ENCODE data around the gene ESRRA. TPM values are rescaled to one million over a fixed set of nuclear protein-coding genes. Genes with fewer than 3 reads are reported as not detected.

Gene ESRRA
- total RNA-seq, 2 experiments from 2014 or later: 18.5 to 21.7 TPM

DNA sequence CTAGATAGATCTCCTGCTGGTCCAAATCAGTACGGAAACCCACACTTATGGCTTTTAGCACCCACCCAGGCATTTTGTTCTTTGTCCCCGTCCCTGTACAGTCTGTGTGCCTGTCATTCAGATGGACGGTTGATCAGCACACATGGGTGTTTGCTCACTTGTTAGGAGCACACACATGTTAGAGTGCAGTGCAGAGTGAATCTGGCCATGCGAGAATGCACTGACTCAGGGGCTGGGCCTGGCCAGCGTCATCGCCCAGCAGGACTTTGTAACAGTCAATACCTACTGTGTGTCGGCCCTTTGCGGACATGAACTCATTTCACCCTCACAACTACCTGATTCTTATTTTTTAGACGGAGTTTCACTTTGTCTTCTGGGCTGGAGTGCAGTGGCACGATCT is 57.0 kb downstream of the ESRRA start:
- CTCF ChIA-PET: no interaction called here
- Mint-ChIP-seq H3K4me3 (no peak overlapping the region), H3K9me3 (no peaks in the 10 kb centered on the region), H3K4me1 (ENCODE audit: low read depth) (peaks cover 35% of the 10 kb centered on the region), H3K27ac (no peak overlapping the region), H3K27me3 (ENCODE audit: low read depth) (no peaks in the 10 kb centered on the region), H3K36me3 (ENCODE audit: low read depth) (peaks cover 25% of the 10 kb centered on the region)
- intact Hi-C loops (cut with micrococcal nuclease): loop anchor here (5.0 kb wide), 1 partner anchor 290 kb away; no protein-coding TSS in a partner anchor
- no peak for DNase-seq

- H3K4me3 Mint-ChIP-seq: no peak overlapping the region
- intact Hi-C loops (cut with micrococcal nuclease): loop anchor here (5.0 kb wide), 1 partner anchor 288 kb away; no protein-coding TSS in a partner anchor
- peaks cover 25% of the 10 kb centered on the region for H3K4me1 Mint-ChIP-seq (ENCODE audit: low read depth)
- no peaks in the 10 kb centered on the region for H3K27me3 Mint-ChIP-seq (ENCODE audit: low read depth)
- no peaks in the 10 kb centered on the region for H3K9me3 Mint-ChIP-seq
- H3K36me3 Mint-ChIP-seq (ENCODE audit: low read depth): peaks cover 28% of the 10 kb centered on the region
- no peak overlapping the region for H3K27ac Mint-ChIP-seq
- CTCF ChIA-PET: no interaction called here
- no peak for DNase-seq
Observed at GRCh38 chr11:64364435-64364834, 59.1 kb downstream of the ESRRA start.

- CTCF ChIA-PET: no interaction called here
- Mint-ChIP-seq H3K4me3 (no peak overlapping the region), H3K27ac (no peak overlapping the region), H3K27me3 (ENCODE audit: low read depth) (no peaks in the 10 kb centered on the region), H3K9me3 (no peaks in the 10 kb centered on the region), H3K36me3 (ENCODE audit: low read depth) (peaks cover 30% of the 10 kb centered on the region), H3K4me1 (ENCODE audit: low read depth) (peaks cover 21% of the 10 kb centered on the region)
- no peak for DNase-seq
- intact Hi-C loops (cut with micrococcal nuclease): loop anchor here (5.0 kb wide), 1 partner anchor 287 kb away; no protein-coding TSS in a partner anchor
Observed at GRCh38 chr11:64364911-64365310, 59.6 kb downstream of the ESRRA start.

Small RNA genes within 50 kb of the gene (microRNA-seq; reads per million reads assigned to microRNA genes)
- 2.2 reads per million for gene MIR7155 (ENCODE audit: borderline microRNAs expressed, borderline replicate concordance)

Other genes with a start within 250 kb of the ESRRA start
- 10 to 100 TPM; 38.7 to 48.6 TPM for gene MACROD1, start 139.4 kb upstream of the ESRRA start, total RNA-seq
- gene STIP1, start 119.4 kb upstream of the ESRRA start, total RNA-seq: 100 to 1,000 TPM; 264 to 272 TPM
- gene FERMT3, start 98.8 kb upstream of the ESRRA start, total RNA-seq: 100 to 1,000 TPM; 176 to 178 TPM
- gene TRPT1, start 79.3 kb upstream of the ESRRA start, total RNA-seq: 10 to 100 TPM; 18.2 to 18.3 TPM
- 10 to 100 TPM; 51.4 to 51.9 TPM for gene NUDT22, start 79.2 kb upstream of the ESRRA start, total RNA-seq
- gene DNAJC4, start 75.0 kb upstream of the ESRRA start, total RNA-seq: 10 to 100 TPM; 16.9 to 19.3 TPM
- gene VEGFB, start 70.9 kb upstream of the ESRRA start, total RNA-seq: 10 to 100 TPM; 64.2 to 74.5 TPM
- gene FKBP2, start 64.4 kb upstream of the ESRRA start, total RNA-seq: 10 to 100 TPM; 17.2 to 20.0 TPM
- 100 to 1,000 TPM; 216 to 227 TPM for gene PPP1R14B, start 58.6 kb upstream of the ESRRA start, total RNA-seq
- 1 to 10 TPM; 4.4 to 4.7 TPM for gene PLCB3, start 54.0 kb upstream of the ESRRA start, total RNA-seq
- 10 to 100 TPM; 12.8 to 14.3 TPM for gene BAD, start 20.9 kb upstream of the ESRRA start, total RNA-seq
- gene GPR137, start 19.7 kb upstream of the ESRRA start, total RNA-seq: 10 to 100 TPM; 26.2 to 30.5 TPM
- gene KCNK4, start 14.2 kb upstream of the ESRRA start, total RNA-seq: under 1 TPM in 1 of 2 experiments, not detected in 1; 0.41 TPM
- gene CATSPERZ, start 5.2 kb upstream of the ESRRA start, total RNA-seq: under 1 TPM in 1 of 2 experiments, not detected in 1; 0.67 TPM
- 100 to 1,000 TPM; 241 to 261 TPM for gene TRMT112, start 12.0 kb downstream of the ESRRA start, total RNA-seq
- gene PRDX5, start 12.6 kb downstream of the ESRRA start, total RNA-seq: 100 to 1,000 TPM; 122 to 132 TPM
- gene CCDC88B, start 34.7 kb downstream of the ESRRA start, total RNA-seq: 10 to 100 TPM; 53.2 to 61.9 TPM
- 10 to 100 TPM; 19.1 to 21.3 TPM for gene RPS6KA4, start 53.6 kb downstream of the ESRRA start, total RNA-seq